ENCODE results near the gene DRGX. TPM values are rescaled to one million over a fixed set of nuclear protein-coding genes. Genes with fewer than 3 reads are reported as not detected.

DRGX gene
- polyA plus RNA-seq, 6 donors from 2014 or later, result not detected

GRCh38 chr10:49332333-49332732 lies 63.6 kb downstream of the DRGX start:
- H3K4me3 Mint-ChIP-seq, result no peak overlapping the region
- peaks cover 0 to 7% (median 5%) of the 10 kb centered on the region in 3 donors for H3K4me1 Mint-ChIP-seq
- ATAC-seq (ENCODE audit: low read depth in 2 of 2) (no peak), DNase-seq (no peak)
- peaks cover 0 to 14% of the 10 kb centered on the region in 2 donors for H3K36me3 Mint-ChIP-seq
- peaks cover 5 to 16% (median 13%) of the 10 kb centered on the region in 3 donors for H3K27me3 Mint-ChIP-seq
- H3K9me3 Mint-ChIP-seq, result peaks cover 0 to 16% (median 3%) of the 10 kb centered on the region in 7 donors
- H3K27ac Mint-ChIP-seq, result no peak overlapping the region

- Mint-ChIP-seq H3K27me3 (peaks cover 5 to 24% (median 13%) of the 10 kb centered on the region in 3 donors), H3K27ac (no peak overlapping the region), H3K4me3 (no peak overlapping the region), H3K36me3 (peaks cover 0 to 14% of the 10 kb centered on the region in 2 donors), H3K9me3 (peaks cover 0 to 16% (median 3%) of the 10 kb centered on the region in 7 donors), H3K4me1 (peaks cover 0 to 7% (median 5%) of the 10 kb centered on the region in 3 donors)
- no peak for ATAC-seq (ENCODE audit: low read depth in 2 of 2)
- no peak for DNase-seq
These were observed 64.5 kb downstream of the DRGX start for GRCh38 chr10:49331431-49331830.

- Mint-ChIP-seq H3K27ac (no peak overlapping the region), H3K9me3 (peaks cover 0 to 5% (median 0%) of the 10 kb centered on the region in 7 donors), H3K4me1 (peaks cover 0 to 2% (median under 1%) of the 10 kb centered on the region in 3 donors), H3K4me3 (no peak overlapping the region), H3K27me3 (peaks cover 5 to 24% (median 13%) of the 10 kb centered on the region in 3 donors), H3K36me3 (peaks cover 0 to 4% of the 10 kb centered on the region in 2 donors)
- DNase-seq (no peak), ATAC-seq (ENCODE audit: low read depth in 2 of 2) (no peak)
These were observed 65.7 kb downstream of the DRGX start for GRCh38 chr10:49330127-49330665.

DNA sequence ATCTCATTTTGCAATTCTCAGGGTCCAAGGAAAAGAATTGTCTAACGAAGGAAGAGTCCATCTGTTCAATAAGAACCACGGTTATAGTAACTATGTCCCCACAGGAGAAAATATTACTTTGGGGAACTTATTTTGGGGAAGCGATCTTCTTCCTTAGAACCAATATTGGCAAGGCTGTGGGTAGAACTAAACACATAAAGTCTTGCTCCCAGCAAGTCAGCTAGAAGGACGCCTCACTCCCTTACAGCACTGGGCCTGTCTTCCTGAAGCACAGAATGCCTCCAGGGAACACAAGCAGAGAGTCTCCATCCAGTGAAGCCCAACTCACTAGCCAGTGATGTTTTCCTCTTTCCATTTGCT lies 66.8 kb downstream of the DRGX start:
- DNase-seq, result no peak
- no peak for ATAC-seq (ENCODE audit: low read depth in 2 of 2)
- H3K4me1 Mint-ChIP-seq, result no peaks in the 10 kb centered on the region
- H3K27ac Mint-ChIP-seq, result no peak overlapping the region
- peaks cover 0 to 4% (median 0%) of the 10 kb centered on the region in 7 donors for H3K9me3 Mint-ChIP-seq
- H3K4me3 Mint-ChIP-seq, result no peak overlapping the region
- H3K36me3 Mint-ChIP-seq, result no peaks in the 10 kb centered on the region
- peaks cover 5 to 24% (median 13%) of the 10 kb centered on the region in 3 donors for H3K27me3 Mint-ChIP-seq

GRCh38 chr10:49328401-49329145 lies 67.3 kb downstream of the DRGX start:
- Mint-ChIP-seq H3K27ac (no peak overlapping the region), H3K27me3 (peaks cover 7 to 19% (median 8%) of the 10 kb centered on the region in 3 donors), H3K4me1 (no peaks in the 10 kb centered on the region), H3K36me3 (no peaks in the 10 kb centered on the region), H3K9me3 (no peaks in the 10 kb centered on the region), H3K4me3 (no peak overlapping the region)
- ATAC-seq (ENCODE audit: low read depth in 2 of 2) (no peak), DNase-seq (no peak)

- Mint-ChIP-seq H3K9me3 (no peaks in the 10 kb centered on the region), H3K4me1 (no peaks in the 10 kb centered on the region), H3K27ac (peak overlapping the region in 1 of 6 donors; percentile 33), H3K4me3 (peak overlapping the region in 1 of 8 donors; percentile 35), H3K36me3 (no peaks in the 10 kb centered on the region), H3K27me3 (peaks cover 0 to 16% (median 8%) of the 10 kb centered on the region in 3 donors)
- no peak for DNase-seq
- ATAC-seq (ENCODE audit: low read depth in 2 of 2), result no peak
These were observed 68.7 kb downstream of the DRGX start for GRCh38 chr10:49327036-49327813.

DNA sequence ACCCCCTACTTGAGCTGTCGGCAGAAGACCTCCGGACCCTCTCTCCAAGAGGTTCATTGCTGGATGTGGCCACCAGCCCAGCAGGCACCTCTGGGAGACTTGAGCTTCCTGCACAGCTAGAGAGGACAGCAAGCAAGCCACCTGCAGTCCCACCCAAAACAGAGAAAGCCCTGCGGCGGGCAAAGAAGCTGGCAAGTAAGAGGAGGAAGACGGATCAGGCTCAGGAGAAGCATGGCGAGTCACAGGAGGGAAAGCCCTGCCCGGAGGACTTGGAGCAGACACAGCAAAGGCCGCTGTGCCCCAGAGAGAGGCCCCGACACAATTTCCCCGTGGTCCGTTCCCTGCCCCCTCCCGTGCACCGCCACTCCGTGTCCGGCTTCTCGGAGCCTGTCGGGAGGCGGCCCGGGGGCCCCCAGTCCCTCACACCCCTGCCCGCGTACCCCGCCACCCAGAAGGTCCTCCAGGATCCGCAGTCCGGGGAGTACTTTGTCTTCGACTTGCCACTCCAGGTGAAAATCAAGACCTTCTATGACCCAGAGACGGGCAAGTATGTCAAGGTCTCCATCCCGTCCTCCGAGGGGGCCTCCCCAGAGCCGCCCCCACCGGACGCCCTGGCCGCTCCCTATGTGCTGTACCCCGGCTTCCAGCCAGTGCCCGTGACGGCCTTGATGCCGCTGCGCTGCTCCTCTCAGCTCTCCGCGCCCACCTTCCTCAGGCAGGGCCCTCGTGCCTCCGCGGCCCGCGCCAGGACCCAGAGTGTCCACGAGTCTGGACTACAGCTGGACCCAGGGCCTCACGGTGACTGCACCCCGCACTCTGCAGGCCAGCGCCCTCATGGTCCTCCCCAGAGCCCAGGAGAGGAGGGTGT lies 69.7 kb downstream of the DRGX start:
- ATAC-seq (ENCODE audit: low read depth in 2 of 2) (no peak), DNase-seq (no peak)
- H3K9me3 Mint-ChIP-seq, result no peaks in the 10 kb centered on the region
- no peak overlapping the region for H3K27ac Mint-ChIP-seq
- H3K4me1 Mint-ChIP-seq, result no peaks in the 10 kb centered on the region
- no peak overlapping the region for H3K4me3 Mint-ChIP-seq
- peaks cover 0 to 16% (median 8%) of the 10 kb centered on the region in 3 donors for H3K27me3 Mint-ChIP-seq
- no peaks in the 10 kb centered on the region for H3K36me3 Mint-ChIP-seq

DNA sequence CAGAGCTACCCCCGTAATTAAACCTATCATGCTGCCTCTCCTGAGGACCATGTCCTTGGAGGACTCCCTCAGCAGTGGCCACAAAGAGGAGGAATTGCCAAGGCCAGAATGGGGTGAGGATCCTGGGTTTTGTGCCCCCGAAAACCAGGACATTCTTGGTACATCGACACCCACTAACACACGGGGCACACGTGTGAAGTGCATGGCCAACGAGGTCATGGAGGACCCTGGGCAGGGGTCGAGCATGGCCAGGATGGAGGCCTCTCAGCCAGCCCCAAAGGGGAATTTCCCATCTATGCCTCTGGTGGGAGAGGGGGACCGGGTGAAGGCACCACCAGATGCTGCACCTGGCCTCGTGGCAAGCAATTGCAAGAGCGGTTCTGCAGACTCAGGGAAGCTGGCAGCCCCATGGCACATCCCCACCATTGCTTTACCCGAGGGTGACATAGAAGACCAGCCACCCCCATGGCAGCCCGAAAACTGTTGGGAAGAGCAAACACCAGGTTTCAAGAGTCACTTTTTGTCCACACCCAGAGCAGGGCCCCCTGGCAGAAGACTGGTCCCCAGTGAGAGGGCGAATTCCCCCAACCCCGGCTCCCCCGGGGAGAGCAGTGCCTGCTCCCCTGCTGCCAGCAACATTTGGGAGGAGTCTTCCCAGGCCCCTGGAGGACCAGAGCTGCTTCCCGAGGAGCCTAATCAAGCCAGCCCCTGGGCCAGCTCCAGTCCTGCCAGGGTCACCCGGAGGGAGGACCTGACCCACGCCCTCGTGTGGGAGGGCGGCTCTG lies 70.6 kb downstream of the DRGX start:
- Mint-ChIP-seq H3K4me1 (no peaks in the 10 kb centered on the region), H3K27me3 (peaks cover 0 to 10% (median 8%) of the 10 kb centered on the region in 3 donors), H3K27ac (no peak overlapping the region), H3K4me3 (peak overlapping the region in 1 of 8 donors; percentile 24), H3K9me3 (no peaks in the 10 kb centered on the region), H3K36me3 (no peaks in the 10 kb centered on the region)
- ATAC-seq (ENCODE audit: low read depth in 2 of 2) (no peak), DNase-seq (no peak)

- H3K27me3 Mint-ChIP-seq, result peaks cover 0 to 8% (median 8%) of the 10 kb centered on the region in 3 donors
- H3K4me3 Mint-ChIP-seq, result peak overlapping the region in 1 of 8 donors; percentile 24
- no peaks in the 10 kb centered on the region for H3K36me3 Mint-ChIP-seq
- peak overlapping the region in 2 of 6 donors; percentile 40 to 65 for H3K27ac Mint-ChIP-seq
- ATAC-seq (ENCODE audit: low read depth in 2 of 2), result no peak
- no peak for DNase-seq
- no peaks in the 10 kb centered on the region for H3K4me1 Mint-ChIP-seq
- H3K9me3 Mint-ChIP-seq, result no peaks in the 10 kb centered on the region
These were observed 71.2 kb downstream of the DRGX start for GRCh38 chr10:49324711-49325110.

DNA sequence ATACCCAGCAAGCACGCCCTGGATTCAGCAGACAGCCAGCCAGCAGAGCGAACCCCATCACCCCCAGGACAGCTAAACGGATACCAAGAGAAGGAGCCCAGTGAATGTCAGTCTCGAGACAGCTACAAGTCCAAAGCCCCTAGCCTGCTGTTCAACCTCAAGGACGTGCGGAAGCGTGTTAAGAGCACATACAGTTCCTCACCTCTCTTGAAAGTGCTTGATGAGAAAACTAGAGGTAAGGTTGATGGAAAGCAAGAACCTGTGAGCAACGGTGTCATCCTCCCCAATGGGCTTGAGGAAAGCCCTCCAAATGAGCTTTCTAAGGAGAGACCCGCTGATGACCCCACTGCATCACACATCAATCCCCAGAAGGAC lies 72.0 kb downstream of the DRGX start:
- Mint-ChIP-seq H3K27me3 (peaks cover 0 to 8% (median 7%) of the 10 kb centered on the region in 3 donors), H3K36me3 (no peaks in the 10 kb centered on the region), H3K9me3 (no peaks in the 10 kb centered on the region), H3K4me3 (no peak overlapping the region), H3K27ac (peak overlapping the region in 1 of 6 donors; percentile 90), H3K4me1 (no peaks in the 10 kb centered on the region)
- DNase-seq, result no peak
- ATAC-seq (ENCODE audit: low read depth in 2 of 2), result no peak

DNA sequence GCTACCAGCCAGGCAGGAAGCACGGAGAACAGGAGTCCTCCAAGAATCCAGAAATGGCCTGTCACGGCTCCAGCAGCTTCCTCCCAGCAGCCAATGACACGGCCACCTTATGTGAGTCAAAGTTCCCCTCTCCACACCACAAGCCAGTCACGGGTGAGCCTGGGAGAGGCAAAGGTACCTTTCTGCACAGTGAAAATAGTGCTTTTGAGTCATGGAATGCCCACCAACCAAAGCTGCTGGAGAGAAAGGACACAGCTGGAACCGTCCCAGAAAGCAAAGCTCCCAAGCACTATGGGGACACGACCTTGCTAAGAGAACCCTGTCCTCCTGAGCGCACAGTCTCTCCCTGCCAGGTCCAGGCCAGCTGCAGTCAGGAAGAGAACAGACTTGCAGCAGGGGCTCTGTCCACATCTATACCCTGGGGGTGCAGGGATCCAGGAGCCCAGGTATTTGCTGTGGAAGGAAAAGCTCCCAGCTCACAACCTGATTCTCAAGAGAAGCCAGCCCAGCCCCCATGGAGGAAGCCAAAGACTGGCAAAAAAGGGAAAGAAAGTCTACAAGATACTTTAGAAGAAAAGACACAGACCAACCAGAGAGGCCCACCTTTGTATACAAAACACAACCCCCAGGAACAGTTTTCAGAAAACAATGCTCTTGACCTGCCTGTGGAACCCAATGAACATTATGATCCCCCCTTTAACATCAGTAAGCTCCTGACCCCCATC lies 72.6 kb downstream of the DRGX start:
- peak overlapping the region in 1 of 6 donors; percentile 90 for H3K27ac Mint-ChIP-seq
- peaks cover 0 to 8% (median 4%) of the 10 kb centered on the region in 3 donors for H3K27me3 Mint-ChIP-seq
- no peaks in the 10 kb centered on the region for H3K9me3 Mint-ChIP-seq
- no peaks in the 10 kb centered on the region for H3K36me3 Mint-ChIP-seq
- H3K4me3 Mint-ChIP-seq, result peak overlapping the region in 1 of 8 donors; percentile 45
- ATAC-seq (ENCODE audit: low read depth in 2 of 2) (no peak), DNase-seq (no peak)
- no peaks in the 10 kb centered on the region for H3K4me1 Mint-ChIP-seq

All from naive B cell (primary cell).